Neural progenitor cell (in vitro differentiated cells): Measurements from ENCODE around the gene FYCO1. TPM values are rescaled to one million over a fixed set of nuclear protein-coding genes. Genes with fewer than 3 reads are reported as not detected.

Experiments
- DNase-seq: peaks from one replicate; pipeline ENCODE4 v3.0.0-alpha.2; 2016; ENCODE audit warnings: low spot score
- H2AFZ ChIP-seq: fragments of 200-600 bp; sonication (generic); replicated peaks from 2 replicates; pipeline ENCODE4 v1.6.1; 2016; ENCODE audit warnings: antibody characterized with exemption
- H3F3A ChIP-seq: fragments of 200-600 bp; sonication (generic); 2 replicates; pipeline ENCODE4 v1.6.1; 2016; ENCODE audit warnings: antibody characterized with exemption, low read depth
- H3K27ac ChIP-seq: fragments of 200-600 bp; sonication (generic); 2 replicates; pipeline ENCODE4 v1.5.1; 2016; ENCODE audit warnings: mild to moderate bottlenecking
- H3K27me3 ChIP-seq: fragments of 200-600 bp; sonication (generic); 2 replicates; pipeline ENCODE4 v1.6.1; 2016; ENCODE audit warnings: mild to moderate bottlenecking, moderate library complexity
- H3K36me3 ChIP-seq: fragments of 200-600 bp; sonication (generic); 2 replicates; pipeline ENCODE4 v1.5.1; 2016
- H3K4me1 ChIP-seq: fragments of 200-600 bp; sonication (generic); 2 replicates; pipeline ENCODE4 v1.6.1; 2016; ENCODE audit warnings: mixed run types
- H3K4me2 ChIP-seq: fragments of 200-600 bp; sonication (generic); 2 replicates; pipeline ENCODE4 v1.6.1; 2016
- H3K4me3 ChIP-seq: fragments of 200-600 bp; sonication (generic); 2 replicates; pipeline ENCODE4 v1.5.1; 2016
- H3K79me2 ChIP-seq: fragments of 200-600 bp; sonication (generic); 2 replicates; pipeline ENCODE4 v1.6.1; 2016; ENCODE audit warnings: low read depth
- H3K9ac ChIP-seq: fragments of 200-600 bp; sonication (generic); 2 replicates; pipeline ENCODE4 v1.6.1; 2016
- H3K9me3 ChIP-seq: fragments of 200-600 bp; sonication (generic); 2 replicates; pipeline ENCODE4 v1.5.1; 2016; ENCODE audit warnings: low read depth
- H4K20me1 ChIP-seq: fragments of 200-600 bp; sonication (generic); 2 replicates; pipeline ENCODE4 v1.6.1; 2016; ENCODE audit warnings: low read depth
- H3K27ac Mint-ChIP-seq: 3 replicates; pipeline ENCODE4 v1.8.0; 2021; ENCODE audit warnings: mixed read lengths
- H3K27me3 Mint-ChIP-seq: 2 replicates; pipeline ENCODE4 v1.8.0; 2022; ENCODE audit warnings: low read depth, mild to moderate bottlenecking, inconsistent platforms, moderate library complexity, mixed read lengths; ENCODE audit not compliant: insufficient read depth
- H3K36me3 Mint-ChIP-seq: 3 replicates; pipeline ENCODE4 v1.8.0; 2021; ENCODE audit warnings: mixed read lengths
- H3K4me1 Mint-ChIP-seq: 3 replicates; pipeline ENCODE4 v1.8.0; 2021; ENCODE audit warnings: mixed read lengths
- H3K4me3 Mint-ChIP-seq: 3 replicates; pipeline ENCODE4 v1.8.0; 2021; ENCODE audit warnings: mild to moderate bottlenecking, moderate library complexity, mixed read lengths
- H3K9me3 Mint-ChIP-seq: 3 replicates; pipeline ENCODE4 v1.8.0; 2020; ENCODE audit warnings: mixed read lengths
- EZH2 ChIP-seq: fragments of 200-600 bp; sonication (generic); IDR thresholded peaks from 2 replicates; pipeline ENCODE4 v1.6.1; 2017; ENCODE audit warnings: antibody characterized with exemption, mild to moderate bottlenecking, moderate library complexity
- EZH2phosphoT487 ChIP-seq: fragments of 200-600 bp; sonication (generic); IDR thresholded peaks from 2 replicates; pipeline ENCODE4 v1.6.1; 2017; ENCODE audit warnings: antibody characterized with exemption
- total RNA-seq: library from RNA; depleted of rRNA; stranded (reverse); fragments of >200 nt; gene quantifications from 2 replicates; pipeline ENCODE4 v1.2.3, GENCODE V29; 2015; ENCODE audit warnings: low replicate concordance
- TF ChIP-seq, protein P1 (sequence below): fragments of 200-600 bp; sonication (generic); IDR thresholded peaks from 2 replicates; pipeline ENCODE4 v1.5.1; 2017; ENCODE audit warnings: antibody characterized with exemption, mild to moderate bottlenecking

The FYCO1 gene
- total RNA-seq, 1 donor from 2014 or later: 6.8 TPM

DNA sequence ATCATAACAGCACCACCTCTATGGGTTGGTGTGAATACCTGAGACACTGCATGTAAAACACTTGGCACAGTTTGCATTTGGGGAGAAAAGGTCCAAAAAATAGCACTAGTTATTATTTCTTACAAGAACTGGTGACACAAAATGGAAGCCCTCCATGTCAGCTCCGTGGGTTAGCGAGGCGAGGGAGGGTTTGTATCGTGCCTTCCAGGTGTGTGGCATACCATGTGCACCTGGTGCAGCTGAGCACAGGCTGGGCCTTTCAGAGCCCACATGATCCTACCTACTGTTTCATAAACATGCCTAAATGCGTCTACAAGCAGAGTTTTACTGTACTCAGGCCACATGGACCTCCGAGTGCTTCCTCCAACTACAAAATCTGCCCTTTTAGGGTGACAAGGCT, 46.7 kb downstream of the FYCO1 start:
- no peaks in the 10 kb centered on the region for H4K20me1 ChIP-seq
- TF ChIP-seq EZH2phosphoT487 (no peak), EZH2 (no peak)
- TF ChIP-seq, protein P1, sequence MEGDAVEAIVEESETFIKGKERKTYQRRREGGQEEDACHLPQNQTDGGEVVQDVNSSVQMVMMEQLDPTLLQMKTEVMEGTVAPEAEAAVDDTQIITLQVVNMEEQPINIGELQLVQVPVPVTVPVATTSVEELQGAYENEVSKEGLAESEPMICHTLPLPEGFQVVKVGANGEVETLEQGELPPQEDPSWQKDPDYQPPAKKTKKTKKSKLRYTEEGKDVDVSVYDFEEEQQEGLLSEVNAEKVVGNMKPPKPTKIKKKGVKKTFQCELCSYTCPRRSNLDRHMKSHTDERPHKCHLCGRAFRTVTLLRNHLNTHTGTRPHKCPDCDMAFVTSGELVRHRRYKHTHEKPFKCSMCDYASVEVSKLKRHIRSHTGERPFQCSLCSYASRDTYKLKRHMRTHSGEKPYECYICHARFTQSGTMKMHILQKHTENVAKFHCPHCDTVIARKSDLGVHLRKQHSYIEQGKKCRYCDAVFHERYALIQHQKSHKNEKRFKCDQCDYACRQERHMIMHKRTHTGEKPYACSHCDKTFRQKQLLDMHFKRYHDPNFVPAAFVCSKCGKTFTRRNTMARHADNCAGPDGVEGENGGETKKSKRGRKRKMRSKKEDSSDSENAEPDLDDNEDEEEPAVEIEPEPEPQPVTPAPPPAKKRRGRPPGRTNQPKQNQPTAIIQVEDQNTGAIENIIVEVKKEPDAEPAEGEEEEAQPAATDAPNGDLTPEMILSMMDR: no peak
- H3K27ac Mint-ChIP-seq: no peak overlapping the region
- H3F3A ChIP-seq: no peaks in the 10 kb centered on the region
- no peak for DNase-seq
- peaks cover 28% of the 10 kb centered on the region for H3K36me3 Mint-ChIP-seq
- no peaks in the 10 kb centered on the region for H3K9me3 ChIP-seq
- H3K27me3 Mint-ChIP-seq: peaks cover 2% of the 10 kb centered on the region
- H3K36me3 ChIP-seq: no peaks in the 10 kb centered on the region
- no peaks in the 10 kb centered on the region for H3K4me1 ChIP-seq
- H3K27me3 ChIP-seq: no peaks in the 10 kb centered on the region
- H3K4me2 ChIP-seq: no peak overlapping the region
- H3K9ac ChIP-seq: no peak overlapping the region
- H3K27ac ChIP-seq: no peak overlapping the region
- no peaks in the 10 kb centered on the region for H3K79me2 ChIP-seq
- no peaks in the 10 kb centered on the region for H3K4me1 Mint-ChIP-seq
- no peak overlapping the region for H3K4me3 ChIP-seq
- no peak overlapping the region for H3K4me3 Mint-ChIP-seq
- no peaks in the 10 kb centered on the region for H3K9me3 Mint-ChIP-seq
- no peak overlapping the region for H2AFZ ChIP-seq

GRCh38 chr3:45948311-45948781, 47.3 kb downstream of the FYCO1 start:
- Histone ChIP-seq H3K79me2 (no peaks in the 10 kb centered on the region), H3F3A (no peaks in the 10 kb centered on the region), H3K27ac (no peak overlapping the region), H3K36me3 (no peaks in the 10 kb centered on the region), H3K27me3 (no peaks in the 10 kb centered on the region), H2AFZ (no peak overlapping the region), H4K20me1 (no peaks in the 10 kb centered on the region), H3K9ac (no peak overlapping the region), H3K4me3 (no peak overlapping the region), H3K4me1 (no peaks in the 10 kb centered on the region), H3K9me3 (no peaks in the 10 kb centered on the region), H3K4me2 (no peak overlapping the region)
- H3K4me3 Mint-ChIP-seq: no peak overlapping the region
- peaks cover 2% of the 10 kb centered on the region for H3K27me3 Mint-ChIP-seq
- no peaks in the 10 kb centered on the region for H3K4me1 Mint-ChIP-seq
- H3K27ac Mint-ChIP-seq: no peak overlapping the region
- no peaks in the 10 kb centered on the region for H3K9me3 Mint-ChIP-seq
- TF ChIP-seq EZH2 (no peak), EZH2phosphoT487 (no peak)
- TF ChIP-seq, protein P1: no peak
- no peak for DNase-seq
- peaks cover 25% of the 10 kb centered on the region for H3K36me3 Mint-ChIP-seq

DNA sequence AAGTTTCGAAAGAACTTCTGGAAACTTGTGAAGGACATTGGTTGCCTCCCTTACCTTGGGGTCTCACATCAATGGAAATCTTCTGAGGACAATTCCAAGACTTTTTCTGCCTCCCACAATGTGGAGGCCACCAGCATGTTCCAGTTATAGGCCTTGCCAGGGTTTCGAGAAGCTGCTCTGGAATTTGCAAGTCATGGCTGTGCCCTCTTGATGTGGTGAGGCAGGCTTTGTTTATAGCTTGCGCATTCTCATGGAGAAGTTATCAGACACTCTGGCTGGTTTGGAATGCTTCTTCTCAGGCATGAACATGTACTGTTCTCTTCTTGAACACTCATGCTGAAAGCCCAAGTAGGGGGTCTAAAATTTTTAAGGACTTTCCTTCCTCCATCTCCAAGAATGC, 48.3 kb downstream of the FYCO1 start:
- H3K4me1 Mint-ChIP-seq: no peaks in the 10 kb centered on the region
- no peak overlapping the region for H3K27ac Mint-ChIP-seq
- Histone ChIP-seq H3K27me3 (no peaks in the 10 kb centered on the region), H3K4me2 (no peak overlapping the region), H3F3A (no peaks in the 10 kb centered on the region), H3K9ac (no peak overlapping the region), H3K4me1 (no peaks in the 10 kb centered on the region), H3K4me3 (no peak overlapping the region), H3K79me2 (no peaks in the 10 kb centered on the region), H3K36me3 (no peaks in the 10 kb centered on the region), H2AFZ (no peak overlapping the region), H3K27ac (no peak overlapping the region), H3K9me3 (no peaks in the 10 kb centered on the region), H4K20me1 (no peaks in the 10 kb centered on the region)
- H3K9me3 Mint-ChIP-seq: no peaks in the 10 kb centered on the region
- peaks cover 2% of the 10 kb centered on the region for H3K27me3 Mint-ChIP-seq
- TF ChIP-seq, protein P1: no peak
- no peak for TF ChIP-seq EZH2
- TF ChIP-seq EZH2phosphoT487: no peak
- DNase-seq: no peak
- H3K36me3 Mint-ChIP-seq: peaks cover 17% of the 10 kb centered on the region
- no peak overlapping the region for H3K4me3 Mint-ChIP-seq
